CMK (cell line): ENCODE measurements around the gene TSEN2.
"Not testable (repeated sequence)": the region's sequence is repeated elsewhere in the genome, so short reads cannot be mapped to it uniquely, and the experiment has no call there.

ENCODE experiments used
- DNase-seq: peaks from one replicate; pipeline ENCODE4 v3.0.0-alpha.2; 2010; ENCODE audit warnings: low read depth

Gene TSEN2

DNA sequence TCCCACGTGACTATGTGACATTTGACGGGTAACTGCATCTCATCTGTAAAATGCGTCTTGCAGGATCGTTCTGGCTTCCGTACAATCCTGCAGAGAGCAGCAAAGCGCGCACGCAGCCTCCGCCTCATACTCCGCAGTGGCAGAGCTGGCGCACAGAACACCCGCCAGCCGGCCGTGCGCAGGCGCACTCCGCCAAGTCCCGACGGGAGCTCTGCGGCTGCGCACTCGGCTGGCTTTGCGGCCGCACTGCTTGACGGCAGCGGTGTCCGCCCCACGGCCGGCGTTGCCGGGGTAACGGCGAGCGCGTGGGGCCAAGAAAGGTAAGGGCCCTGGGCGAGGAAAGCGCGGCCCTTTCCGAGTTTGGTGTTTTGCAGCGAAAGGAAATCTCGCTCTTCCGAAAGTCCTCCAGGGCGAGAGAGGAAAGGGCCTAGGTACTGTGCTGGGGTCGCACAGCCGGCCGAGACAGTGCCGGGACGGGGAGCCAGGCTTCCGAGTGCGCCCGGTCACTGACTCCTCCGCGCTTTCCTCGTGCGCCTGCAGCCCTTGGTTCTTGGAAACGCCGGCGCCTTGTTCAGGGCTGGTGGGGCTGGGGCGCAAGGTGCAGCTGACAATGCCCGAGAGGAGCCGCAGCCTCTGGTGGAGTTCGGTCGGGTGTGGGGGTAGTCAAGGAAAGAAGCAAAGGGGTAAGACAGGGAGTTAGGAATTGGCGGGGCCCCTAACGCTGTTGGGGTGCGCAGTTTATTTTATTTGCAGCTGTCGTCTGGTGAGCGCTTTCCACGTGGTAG is at the start of gene TSEN2:
TSS of gene TSEN2 (plus strand) at position 283 of the 785 bp plus-strand sequence. CDS start 5,321 bp downstream, outside the sequence.
- peak; percentile 93 for DNase-seq

DNA sequence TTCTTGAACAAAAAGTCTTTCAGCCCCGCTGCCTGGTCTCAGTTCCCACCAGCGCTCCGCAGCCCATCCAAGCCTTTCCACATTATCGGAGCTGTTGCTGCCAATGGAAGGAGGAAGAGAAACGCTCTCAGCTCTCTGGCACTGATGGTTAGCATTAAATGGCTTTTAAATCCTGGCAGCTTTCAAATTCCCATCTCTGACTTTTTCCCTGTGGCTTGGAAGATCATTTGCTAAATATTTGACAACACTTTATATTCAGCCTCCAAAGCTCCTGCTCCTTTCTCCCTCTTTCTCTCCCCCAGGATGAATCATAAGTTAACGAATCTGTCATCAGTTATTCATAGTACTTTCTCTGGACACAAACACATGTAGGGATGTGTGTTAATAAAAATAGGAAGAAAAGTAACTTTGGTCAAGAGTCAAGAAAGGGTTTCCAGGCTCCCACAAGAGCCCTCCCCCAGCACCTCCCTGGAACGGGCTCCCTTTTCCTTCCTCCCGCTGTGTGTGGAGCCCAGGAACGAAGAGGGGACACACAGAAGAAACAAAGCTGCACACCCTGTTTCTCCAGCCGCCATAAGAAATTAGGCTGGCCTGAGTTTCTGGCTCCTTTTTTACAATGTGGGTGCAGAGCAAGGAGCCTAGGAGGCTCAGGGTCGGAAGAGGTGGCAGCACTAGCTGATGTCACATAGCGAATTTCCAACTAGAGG is 47.6 kb upstream of the TSEN2 start:
- DNase-seq: no peak

DNA sequence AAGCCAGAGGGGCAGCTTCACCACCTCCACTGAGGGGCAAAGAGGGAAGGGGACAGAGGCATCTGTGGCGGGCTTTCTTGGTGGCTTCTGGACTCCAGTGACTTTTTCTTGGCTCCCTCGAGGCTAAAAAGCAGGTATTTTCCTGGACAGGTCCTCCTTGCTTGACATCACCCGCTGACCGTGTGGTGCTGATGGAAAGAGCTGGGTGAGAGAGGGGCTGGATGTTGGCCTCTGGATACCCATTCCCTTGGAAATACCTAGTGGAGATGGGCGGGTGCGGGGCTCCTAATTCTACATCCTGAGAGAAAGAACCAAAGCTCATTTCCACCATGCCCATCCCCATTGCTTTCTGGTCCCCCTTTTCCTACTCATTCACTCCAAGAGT is 47.1 kb upstream of the TSEN2 start:
- no peak for DNase-seq

DNA sequence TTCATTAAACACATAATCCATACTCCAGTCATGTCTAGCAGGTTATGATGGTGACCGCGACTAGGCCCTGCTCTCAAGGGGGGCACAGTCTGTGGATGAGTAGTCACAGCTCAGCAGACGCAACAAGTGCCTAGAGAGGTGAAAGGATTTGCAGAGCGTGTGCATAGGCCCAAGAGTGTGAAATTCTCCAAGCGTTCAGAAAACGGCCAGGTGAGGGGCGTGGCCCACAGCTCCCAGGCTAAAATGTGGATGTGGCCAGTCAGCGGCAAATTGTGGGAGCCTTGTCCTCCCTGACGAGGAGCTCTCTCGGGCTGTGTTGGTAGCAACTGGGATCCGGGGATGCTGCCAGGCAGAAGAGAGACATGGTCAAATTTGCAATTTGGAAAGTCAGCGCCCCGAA is 46.4 kb upstream of the TSEN2 start:
- DNase-seq: no peak

DNA sequence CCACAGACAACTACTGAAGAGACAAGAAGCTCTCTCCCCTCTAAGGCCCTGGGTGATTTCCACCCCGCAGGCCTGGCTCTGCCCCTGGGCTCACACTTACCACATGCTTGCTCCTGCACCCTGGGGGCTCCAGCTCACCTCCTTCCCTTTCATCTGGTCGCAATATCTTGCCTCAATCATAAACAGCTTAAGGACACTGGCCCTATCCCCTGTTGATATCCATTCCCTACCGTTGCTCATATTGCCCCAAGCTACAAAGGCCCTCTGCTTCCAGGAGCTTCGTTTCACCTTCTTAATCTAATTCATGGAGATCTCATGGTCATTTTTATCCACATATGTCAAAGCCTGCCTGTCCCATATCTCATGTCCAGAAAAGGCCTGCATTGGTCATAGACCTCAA is 46.0 kb upstream of the TSEN2 start:
- no peak for DNase-seq

DNA sequence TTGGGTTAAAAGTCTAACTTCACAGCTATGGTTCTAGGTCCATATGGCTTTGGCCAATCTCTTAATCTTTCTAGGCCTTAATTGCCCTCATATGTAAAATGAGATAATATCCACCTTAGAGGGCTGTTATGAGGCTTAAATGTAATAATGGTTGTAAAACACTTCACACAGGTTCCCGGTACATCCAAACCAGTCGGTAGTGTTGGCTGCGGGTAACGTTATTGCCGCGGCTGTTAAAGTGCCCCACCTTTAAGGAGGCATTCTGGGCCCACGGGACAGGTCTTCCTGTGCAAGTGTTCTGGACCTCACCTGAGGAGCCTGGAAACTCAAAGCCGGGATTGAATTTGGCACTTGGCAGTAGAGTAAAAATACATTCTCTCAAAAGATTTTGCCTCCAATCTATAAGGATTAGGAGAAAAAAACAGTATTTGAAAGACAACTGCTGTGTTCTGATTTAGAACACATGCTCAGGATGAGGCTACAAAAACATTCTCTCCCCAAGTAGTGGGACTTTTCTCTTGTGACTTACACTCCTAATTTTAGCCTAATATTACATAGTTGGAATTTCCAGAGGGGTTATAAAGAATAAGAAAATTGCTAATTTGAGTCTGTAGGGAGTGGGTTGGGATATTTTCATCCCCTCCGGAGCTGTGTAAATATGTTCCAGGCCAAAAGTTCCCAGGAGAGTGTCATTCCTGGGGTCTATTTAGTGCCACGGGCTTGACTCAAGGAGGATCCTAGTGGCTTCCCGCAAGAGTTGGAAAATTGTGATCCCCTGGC is 44.9 kb upstream of the TSEN2 start:
- DNase-seq: no peak

DNA sequence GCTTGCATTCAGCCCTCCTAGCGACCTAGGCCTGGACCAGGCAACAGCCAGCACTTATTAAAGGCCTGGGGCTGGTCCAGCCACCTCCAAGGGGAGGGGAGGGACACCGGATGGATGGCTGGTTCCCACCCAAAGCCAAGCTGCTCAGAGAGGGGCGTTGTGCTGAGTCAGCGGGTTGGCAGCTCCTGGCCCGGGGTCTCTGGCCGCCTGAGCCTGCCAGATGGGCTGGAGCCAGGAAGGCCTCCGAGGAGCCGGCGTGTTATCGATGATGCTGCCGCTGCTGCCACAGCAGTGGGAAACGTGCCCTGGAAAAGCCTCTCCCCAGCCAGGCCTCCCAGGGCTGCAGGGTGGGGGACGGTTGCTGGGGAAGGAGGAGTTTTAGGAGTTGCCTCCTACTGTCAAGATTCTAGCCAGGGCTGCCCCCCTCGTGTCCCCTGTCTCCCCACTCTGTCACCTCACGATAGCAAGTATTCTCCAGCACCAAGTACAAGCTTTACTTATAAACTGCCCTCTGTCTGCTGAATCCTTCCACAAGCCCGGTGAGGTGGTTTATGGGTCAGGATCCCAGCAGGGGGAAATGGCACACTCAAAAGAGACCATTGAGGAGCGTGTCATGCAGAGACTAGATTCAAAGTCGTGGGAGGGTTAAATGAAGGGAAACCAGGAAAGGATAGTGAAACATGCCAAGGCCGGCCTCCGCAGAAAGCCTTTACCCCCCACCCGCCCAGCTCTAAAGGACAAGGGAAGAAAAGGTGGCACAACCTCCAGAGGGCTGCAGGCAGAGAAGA is 43.2 kb upstream of the TSEN2 start:
- no peak for DNase-seq

DNA sequence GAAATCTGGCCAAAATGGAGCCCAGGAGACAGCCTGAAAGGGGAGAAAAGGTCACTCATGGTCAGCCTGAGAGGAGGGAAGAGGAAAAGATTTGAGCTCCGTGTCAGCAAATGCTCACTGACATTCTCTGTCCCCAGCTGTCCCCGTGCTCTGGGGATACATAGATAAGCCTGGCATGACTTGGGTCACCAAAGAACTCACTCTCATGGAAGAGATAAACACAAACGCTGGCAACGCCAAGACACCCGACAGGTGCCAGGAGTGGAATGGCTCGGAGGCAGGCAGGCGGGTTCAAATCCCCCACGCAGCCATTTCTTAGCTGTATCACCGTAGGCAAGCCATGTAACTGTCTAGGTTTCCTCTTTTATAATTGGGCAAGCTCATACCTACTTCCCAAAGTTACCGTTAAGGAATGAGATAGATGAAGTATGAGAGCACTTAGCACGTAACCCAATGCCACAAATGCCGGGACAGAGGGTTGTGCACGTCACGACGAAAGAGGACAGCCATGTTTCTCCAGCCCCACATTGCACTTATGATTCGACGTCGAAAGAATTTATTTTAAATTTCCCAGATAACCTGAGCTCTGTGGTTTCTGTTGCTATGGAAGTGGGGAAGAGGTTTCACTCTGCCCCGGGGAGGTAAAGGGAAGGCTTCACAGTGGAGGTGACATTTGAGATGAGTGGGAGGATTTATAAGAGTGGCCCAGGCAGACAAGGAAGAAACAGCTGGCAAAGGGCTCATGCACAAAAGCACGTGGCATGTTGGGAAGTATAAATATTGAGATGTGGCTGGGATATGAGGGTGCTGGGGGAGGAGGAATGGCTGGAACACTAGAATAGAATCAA is 41.4 kb upstream of the TSEN2 start:
- DNase-seq: no peak

DNA sequence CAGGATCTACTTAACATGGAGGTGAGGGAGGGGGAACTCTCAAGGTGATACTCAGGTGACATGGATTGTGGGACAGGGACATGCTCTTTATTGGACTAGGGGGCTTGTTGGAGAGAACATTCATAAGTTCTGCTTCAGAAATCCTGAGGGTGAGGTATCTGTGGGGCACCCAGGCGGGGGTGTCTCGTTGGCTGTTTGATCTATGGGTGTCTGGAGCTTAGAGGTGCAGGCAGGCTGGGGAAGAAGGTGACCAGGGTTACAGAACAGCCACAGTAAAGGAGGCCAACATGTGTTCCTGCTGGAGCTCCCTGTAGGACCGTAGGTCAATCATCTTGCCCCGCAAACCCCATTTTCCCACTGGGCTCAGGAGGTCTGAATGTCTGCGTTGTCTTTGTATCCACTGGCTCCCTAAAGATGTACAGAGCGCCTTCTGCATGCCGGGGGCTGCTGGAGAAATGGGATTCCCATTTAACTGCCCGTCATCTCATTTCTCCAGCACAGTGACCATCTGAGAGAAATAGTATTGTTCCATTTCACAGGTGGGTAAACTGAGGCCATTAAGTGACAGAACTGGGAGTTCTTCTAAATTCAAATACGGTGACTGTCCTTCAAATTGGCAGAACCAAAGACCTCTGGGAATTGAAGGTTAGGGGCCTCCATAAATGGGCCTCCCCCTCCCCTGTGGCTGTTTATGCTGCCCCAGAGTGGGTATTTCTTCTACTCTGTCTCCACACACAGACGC is 40.3 kb upstream of the TSEN2 start:
- no peak for DNase-seq

DNA sequence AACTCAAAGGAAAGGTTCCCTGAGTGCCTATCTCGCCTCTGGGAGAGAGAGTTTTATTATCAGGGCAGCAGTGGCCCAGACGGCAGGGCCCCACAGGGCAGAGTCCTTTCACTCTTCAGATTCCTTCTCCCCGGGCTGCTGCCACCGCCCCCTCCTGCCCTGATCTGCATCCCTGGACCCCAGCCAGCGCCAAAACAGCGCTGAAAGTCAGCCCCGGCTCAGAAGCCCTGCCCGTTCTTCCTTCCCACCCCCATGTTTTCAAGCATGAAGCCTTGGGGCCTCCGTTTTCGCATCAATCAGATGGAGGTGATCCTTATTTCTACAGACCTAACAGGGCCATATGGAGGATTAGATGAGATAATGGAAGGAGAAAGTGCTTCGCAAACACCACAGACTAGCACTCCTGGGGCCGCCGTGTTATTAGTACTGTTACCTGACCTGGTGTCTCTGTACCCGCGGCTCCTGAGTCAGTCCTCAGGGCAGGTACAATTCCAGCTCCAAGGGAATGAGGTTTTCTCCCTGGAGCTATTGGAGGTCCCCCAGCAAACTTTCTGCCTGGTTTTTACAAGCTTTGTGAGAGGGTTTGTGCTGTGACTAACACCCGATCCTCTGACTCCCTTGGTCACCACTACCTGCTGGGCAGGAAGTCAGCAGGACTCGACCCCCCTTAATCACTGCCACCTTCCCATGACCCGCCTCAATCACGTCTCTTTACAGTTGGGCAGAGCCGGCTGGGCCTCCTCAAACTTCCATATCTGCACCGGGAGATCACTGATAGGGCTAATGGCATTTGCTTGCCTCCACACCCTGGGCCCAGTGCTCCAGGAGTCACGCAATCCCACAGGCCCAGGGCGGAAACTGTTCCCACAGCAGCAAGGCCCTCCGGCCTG is 39.5 kb upstream of the TSEN2 start:
- DNase-seq: no peak

DNA sequence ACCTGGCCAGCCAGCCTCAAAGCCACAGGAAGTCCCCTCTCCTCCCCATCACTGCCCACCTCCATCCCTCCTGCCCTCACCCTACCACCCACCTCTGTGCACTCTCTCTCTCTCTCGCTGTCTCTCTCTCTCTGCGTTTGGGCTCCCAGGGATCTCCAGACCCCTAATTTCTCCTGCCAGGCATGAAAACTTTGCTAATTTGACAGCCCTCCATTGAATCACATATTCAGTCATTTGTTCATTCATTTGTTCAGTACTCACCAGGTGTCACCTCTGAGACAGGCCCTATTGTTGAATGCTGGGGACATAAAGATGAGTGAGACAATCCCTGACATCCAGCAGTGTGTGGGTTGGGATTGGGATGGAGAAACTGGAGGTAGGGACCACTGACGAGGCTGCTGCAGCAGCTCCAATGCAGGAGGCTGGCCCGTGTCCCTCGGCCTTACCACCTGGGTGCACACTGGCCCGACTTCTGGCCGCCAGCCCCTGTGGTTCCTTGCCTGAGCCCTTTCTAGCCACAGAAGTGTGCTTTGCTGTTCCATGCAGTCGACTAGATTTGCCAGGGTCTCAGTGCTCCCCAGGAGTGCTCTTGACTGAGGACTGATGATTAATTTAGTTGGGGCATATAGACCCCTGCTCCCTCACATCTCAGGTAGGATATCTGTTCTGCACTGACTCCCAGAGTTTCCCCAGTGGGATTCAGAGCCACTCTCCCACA is 38.6 kb upstream of the TSEN2 start:
- DNase-seq: no peak

DNA sequence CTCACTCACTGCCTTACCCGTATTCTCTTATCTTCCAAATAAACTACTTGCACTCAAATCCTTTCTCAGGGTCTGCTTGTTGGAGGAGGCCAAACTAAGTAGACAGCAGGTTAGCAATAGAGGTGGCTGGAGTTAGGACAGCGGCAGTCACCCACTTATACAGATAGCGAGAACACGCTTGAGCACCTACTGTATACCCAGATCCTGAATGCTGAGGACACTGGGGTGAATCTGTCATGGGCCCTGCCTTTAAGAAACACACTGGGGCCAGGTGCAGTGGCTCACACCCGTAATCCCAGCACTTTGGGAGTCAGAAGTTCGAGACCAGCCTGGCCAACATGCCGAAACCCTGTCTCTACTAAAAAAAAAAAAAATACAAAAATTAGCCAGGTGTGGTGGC is 38.0 kb upstream of the TSEN2 start:
- no peak for DNase-seq

DNA sequence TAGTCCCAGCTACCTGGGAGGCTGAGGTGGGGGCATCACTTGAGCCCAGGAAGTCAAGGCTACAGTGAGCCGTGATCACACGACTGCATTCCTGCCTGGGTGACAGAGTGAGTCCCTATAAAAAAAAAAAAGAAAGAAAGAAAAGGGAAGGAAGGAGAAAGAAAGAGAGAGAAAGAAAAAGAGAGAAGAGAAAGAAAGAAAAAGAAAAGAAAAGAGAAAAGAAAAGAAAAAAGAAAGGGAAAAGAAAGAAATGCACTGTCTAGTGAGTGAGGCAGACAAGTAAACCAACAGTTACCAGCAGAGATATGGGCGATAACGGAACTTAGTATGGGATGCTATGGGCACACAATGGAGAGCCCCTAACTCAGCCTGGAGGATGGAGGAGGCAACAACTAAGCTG is 37.2 kb upstream of the TSEN2 start:
- no peak for DNase-seq

DNA sequence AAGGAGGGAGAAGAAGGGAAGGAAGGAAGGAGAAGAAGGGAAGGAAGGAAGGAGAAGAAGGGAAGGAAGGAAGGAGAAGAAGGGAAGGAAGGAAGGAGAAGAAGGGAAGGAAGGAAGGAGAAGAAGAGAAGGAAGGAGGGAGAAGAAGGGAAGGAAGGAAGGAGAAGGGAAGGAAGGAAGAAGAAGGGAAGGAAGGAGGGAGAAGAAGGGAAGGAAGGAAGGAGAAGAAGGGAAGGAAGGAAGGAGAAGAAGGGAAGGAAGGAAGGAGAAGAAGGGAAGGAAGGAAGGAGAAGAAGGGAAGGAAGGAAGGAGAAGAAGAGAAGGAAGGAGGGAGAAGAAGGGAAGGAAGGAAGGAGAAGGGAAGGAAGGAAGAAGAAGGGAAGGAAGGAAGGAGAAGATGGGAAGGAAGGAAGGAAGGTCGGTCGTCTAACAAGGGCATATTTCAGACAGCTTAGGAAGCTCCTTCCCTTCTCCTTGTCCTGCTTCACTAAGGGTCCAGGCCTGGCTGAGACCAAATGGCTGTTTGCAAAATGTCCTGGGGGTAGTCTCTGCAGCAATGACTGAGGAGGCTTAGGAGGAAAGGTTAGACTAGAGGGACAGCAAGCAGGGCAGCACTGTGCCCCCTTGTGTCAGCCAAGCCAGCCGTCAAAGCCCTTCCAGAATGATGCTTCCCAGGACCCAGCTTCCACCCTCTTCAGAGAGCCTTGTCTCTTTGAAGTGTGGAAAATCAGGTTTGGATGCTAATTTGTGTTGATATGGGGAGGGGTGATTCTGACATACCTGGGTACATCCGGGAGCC is 35.7 kb upstream of the TSEN2 start:
- not testable (repeated sequence) for DNase-seq

DNA sequence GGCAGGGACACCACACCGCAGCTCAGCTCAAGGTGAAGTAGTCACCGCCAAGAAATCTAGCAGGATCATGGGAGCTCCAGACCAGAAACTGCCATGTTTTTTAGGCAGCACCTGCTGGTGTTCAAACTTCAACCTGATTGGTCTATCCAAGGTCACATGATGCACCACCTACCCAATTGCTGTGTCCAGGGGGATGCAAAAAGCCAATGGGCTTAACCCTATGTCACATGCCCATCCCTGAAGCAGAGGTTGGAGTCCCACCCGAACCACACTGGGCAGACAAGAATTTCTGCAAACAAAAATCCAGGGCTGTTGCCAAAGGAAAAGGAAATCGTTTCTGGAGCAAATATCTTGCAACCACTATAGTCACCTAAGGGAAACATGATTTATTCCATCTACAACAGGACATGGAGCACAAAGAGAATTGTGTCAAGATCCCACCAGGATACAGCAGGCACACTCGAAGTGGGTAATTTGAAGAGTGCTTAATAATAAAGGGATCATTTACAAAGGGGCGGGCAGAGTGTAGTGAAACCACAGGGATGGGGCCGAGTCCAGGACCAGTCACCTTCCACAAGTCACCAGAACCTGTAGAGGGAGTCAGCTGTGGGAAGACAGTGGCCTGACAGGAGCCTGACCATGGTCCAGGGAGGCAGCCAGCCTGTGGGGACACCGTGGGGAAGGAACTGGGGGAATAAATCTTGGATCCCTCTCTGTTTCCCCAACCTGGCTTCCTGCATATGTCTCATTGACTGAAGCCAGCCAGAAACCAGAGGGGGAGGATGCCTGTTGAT is 34.2 kb upstream of the TSEN2 start:
- no peak for DNase-seq

DNA sequence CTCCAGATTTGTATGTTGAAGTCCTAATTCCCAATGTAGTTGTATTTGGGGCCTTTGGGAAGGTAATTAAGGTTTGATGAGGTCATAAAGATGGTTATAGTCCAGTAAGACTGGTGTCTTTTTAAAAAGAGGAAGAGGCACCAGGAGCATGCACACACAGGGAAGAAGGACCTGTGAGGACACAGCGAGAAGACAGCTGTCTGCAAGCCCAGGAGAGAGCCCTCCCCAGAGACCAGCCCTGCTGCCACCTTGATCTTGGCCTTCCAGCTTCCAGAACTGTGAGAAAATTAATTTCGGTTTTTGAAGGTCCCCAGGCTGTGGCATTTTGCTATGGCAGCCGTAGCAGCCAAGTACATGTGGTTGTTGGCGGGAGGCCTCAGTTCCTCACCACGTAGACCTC is 32.8 kb upstream of the TSEN2 start:
- no peak for DNase-seq

DNA sequence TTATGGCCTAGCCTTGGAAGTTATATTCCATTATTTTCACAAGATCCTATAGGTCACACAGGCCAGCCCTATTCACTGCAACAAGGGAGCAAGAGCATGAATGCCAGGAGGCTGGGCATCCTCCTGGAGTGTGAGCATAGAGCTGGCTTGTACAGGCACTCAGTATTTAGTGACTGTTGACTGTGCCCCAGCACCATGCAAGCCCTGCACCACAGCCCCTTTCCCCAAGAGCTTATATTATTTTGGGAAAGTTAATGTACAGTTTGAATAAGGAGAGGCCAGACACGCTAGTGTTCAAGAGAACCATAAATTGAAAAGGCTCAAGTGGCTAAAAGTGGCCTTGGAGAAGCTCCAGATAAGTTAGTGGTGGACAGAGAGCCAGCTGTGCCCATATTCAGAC is 32.3 kb upstream of the TSEN2 start:
- DNase-seq: no peak
